Panc1 (cell line): ENCODE measurements around the gene FUT7.

Experiments used
- CTCF ChIP-seq: fragments of 450-650 bp; IDR thresholded peaks from 2 replicates; pipeline ENCODE4 v1.5.1; 2017; ENCODE audit warnings: mild to moderate bottlenecking
- POLR2AphosphoS5 ChIP-seq: IDR thresholded peaks from 2 replicates; pipeline ENCODE4 v1.6.1; 2012; ENCODE audit warnings: mild to moderate bottlenecking, low read depth, low read length, moderate library complexity
- SIN3A ChIP-seq: IDR thresholded peaks from 2 replicates; pipeline ENCODE4 v1.6.1; 2012; ENCODE audit warnings: low read depth, mild to moderate bottlenecking, low read length, moderate library complexity, borderline replicate concordance; ENCODE audit not compliant: insufficient read depth
- TCF7L2 ChIP-seq: IDR thresholded peaks from 2 replicates; pipeline ENCODE4 v1.6.1; 2011; ENCODE audit warnings: mild to moderate bottlenecking, low read depth, low read length, inconsistent platforms

GRCh38 chr9:137032858-137033257, 970 bp upstream of the FUT7 start:
- TF ChIP-seq CTCF, result no peak
- no peak for TF ChIP-seq TCF7L2
- TF ChIP-seq POLR2AphosphoS5, result no peak
- no peak for TF ChIP-seq SIN3A
